NCI-H2171 (cell line): ENCODE results near the gene SLC25A51.
A peak's percentile ranks its signal among the peaks of the same experiment; 100 is the strongest.
"Not testable (repeated sequence)": the region's sequence is repeated elsewhere in the genome, so short reads cannot be mapped to it uniquely, and the experiment has no call there.

Source experiments
- DNase-seq: peaks from one replicate; lab custom pipeline; 2025; lab: John Stamatoyannopoulos, UW

SLC25A51 gene

DNA sequence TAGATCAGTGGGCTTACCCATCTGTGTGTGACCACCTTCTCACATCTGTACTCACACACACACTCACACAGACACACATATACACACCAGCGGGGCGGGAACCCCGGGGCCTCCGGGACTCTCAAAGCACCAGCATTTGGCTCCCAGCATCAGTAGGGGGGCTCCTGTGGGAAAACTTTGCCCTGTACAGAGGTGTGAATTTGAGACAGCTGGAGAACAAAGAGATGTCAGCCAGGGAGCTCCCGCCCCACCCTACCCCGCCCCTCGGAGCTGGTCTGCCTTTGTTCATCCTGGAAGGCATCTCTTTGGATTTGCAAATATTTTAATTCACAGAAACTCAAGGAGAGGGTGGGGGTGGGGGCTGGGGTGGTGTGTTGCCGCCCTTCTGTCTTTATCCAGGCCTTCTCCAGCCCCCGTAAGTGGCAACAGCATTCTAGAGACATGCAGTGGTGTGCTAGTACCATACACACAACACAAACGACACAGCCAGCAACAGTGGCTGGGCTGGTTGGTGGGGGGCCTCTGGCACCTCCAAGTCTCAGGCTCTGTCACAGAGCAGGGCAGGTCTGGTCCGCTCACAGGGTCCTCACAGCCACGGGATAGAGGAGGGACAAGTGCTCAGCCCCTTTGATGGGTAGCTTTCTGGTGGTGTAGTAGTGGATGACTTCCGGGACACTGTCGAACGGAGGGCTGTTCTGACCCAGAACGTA is 15.5 kb upstream of the SLC25A51 start:
- DNase-seq, result no peak

DNA sequence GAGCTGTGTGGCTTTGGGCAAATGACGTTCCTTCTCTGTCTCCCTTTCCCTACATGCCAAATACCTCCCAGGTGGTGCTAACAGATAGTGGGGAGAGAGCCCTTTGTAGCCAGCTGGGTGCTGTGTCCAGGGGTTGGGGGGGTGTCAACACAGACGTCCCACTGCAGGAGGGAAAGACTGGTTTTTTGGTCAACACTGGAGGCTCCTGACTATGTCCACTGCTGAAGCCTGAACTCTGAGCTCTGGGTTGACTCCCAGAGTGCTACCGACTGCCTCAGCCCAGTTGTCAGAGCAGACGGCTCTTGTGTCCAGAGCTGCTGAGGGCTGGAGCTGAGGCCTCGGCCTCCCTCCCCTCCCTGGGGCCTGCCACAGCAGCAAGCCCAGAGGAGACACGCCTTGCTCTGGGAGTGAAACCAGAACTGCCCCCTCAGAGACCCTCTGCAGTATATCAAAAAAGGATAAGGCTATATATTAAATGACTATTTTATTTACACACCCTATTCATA is 14.8 kb upstream of the SLC25A51 start:
- DNase-seq, result no peak

DNA sequence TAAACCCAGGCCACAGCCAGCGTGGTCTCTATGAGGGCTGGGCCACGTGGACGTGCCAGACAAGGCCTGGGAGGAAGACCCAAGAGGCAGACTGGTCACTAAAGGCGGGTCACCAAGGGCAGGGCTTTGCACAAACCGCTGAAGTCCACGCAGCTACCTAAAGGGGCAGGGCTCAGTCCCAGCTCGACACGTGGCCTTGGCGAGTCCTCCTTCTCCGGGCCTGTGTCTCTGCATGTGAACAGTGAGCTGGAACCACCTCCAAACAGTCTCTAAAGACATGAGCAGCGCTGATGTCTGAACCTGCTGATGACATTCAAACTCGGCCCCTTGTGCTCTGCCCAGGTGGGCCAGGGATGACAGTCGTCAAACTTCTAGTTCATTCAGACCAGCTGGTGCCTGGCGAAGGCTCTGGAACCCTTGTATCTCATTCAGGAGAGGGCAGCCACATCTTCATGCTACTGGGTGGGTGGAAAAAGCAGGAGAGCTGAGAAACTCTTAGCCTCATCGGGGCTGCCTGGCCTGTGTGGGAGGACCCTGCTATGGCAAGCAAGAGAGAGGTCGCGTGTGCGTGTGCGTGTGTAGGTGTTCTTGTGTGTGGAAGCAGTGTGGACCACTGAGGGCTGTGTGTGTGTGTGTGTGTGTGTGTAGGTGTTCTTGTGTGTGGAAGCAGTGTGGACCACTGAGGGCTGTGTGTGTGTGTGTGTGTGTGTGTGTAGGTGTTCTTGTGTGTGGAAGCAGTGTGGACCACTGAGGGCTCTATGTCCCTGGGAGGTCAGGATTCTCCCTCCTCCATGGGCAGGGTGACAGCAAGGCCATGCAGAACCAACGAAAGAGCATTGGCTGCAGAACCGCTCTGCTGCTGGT is 14.1 kb upstream of the SLC25A51 start:
- no peak for DNase-seq

DNA sequence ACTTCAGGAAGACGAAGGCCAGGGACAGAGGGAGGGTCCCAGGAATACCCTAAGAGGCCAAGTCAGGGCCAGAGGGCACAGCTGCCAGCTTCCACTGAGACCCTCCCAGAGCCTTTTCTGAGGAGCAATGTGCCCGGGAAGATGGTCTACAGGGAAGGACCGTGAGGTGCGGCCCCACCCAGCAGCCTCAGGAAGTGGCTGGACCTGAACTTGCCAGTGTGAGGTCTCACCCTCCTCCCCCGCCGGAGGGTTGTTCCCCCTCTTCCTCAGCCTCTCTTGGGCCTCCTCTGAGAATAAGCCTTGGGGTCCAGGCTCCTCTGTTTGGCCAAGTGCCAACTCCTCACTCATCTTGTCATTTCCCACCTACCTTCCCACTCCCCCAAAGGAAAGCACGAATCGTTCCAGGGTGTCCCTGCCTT is 13.4 kb upstream of the SLC25A51 start:
- DNase-seq, result no peak

DNA sequence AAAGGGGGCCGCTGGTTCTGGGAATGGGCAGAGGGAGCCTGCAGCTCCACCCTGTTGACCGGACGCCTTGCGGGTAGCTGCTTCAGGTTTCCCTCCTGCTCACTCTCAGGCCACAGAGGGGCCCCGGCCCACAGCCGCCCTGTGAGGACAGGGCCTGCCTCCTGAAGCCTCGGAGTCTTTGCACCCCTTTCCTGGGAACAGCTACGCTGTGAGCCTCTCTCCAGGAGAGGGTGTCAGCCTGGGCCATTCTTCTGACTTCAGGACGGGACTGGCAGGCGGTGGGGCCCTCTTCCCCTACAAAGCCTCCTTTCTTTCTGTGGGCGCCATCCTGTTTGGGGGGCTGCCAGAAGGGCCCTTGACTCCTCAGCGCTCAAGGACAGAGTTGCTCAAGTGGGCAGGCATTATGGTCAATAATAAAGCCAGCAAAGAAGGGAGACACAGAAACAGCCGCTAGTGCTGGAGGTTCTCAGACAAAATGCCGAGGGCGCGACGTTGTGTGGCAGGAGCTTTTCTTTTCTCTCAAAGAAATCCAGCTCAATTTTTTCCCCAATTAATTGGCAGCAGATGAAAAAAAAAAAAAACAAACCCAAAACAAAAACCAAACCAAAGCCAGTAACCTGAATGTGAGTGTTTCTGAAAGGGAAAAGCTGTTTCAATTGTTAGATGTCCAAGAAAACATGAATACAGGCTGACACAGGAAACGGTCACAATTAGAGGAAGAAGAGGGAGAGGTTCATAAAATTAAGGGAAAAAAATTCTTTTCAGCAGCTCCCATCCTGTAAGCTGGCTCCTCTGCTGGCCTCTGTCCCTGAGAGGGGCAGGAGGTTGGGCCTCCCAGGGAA is 12.8 kb upstream of the SLC25A51 start:
- DNase-seq, result no peak

DNA sequence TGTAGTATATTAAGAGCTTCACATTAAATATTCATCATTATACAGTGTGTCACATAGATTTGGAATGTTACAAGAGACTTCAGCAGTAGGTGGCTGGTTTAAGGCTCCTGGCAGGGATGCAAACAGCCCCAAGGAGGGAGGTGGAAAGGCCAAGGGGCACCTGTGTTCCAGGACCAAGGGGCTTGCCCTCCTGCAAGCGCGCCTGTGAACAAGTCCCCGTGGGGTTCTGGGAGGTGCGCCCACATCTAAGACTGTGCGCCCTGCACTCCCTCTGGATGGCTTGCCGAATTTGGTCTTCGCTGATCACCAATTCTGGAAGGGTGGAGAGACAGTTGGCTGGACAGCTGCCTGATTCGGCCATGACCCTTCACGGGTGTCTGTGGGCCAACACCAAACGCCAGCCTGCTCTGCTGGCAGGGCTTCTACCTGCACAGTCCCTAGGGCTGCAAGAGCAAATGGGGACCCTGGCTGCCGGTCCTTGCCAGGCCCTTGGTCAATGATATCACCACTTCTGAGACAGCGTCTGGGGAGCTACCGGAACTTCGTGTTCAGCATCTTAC is 12.1 kb upstream of the SLC25A51 start:
- no peak for DNase-seq

DNA sequence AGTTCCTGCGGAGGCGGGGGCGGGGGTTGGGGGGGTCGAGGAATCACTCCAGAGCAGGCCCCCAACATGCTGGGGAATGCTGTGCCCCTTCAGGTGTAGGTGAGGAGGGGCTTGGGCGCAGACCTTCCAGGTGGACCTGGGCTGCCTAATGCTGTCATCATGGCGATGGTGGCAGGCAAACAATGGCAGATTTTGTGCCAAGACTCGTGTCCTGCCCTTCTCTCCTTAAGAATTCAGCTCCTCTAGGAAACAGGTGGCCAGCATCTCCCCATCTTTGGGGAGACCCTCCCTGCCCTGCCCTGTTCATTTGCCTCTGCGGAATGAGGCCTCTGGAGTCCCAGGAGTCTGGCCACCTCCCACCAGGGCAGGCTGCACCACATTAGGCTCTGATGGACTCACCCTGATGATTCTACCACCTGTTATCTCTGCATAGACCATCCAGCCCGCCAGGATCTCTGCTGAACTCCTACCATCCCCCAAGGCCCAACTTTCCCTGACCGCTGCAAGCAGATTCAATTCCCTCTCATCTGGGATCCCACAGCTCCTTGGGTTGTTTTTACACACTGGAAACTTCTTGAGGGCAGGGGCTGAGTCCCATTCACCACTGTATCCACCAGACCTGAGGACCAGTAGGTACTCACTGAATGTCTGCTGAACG is 10.9 kb upstream of the SLC25A51 start:
- DNase-seq, result no peak

DNA sequence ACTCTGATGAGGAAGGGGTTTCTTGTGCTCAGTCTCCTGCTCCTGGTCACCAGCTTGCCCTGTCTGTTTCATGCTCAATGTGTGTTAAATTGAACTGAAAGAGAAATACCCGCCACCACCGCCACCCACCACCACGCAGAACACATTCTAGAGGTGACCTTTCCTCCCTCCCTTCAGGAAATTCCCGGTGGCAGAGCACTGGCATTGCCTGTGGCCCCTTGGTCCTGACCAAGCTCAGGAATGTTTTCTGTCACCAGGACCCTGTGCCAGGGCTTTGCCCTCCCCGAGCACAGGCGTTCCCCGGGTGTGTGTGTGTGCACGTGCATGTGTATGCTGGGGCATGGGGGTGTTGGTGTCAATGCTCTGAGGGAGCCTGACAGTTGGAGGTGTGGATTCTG is 10.2 kb upstream of the SLC25A51 start:
- no peak for DNase-seq

DNA sequence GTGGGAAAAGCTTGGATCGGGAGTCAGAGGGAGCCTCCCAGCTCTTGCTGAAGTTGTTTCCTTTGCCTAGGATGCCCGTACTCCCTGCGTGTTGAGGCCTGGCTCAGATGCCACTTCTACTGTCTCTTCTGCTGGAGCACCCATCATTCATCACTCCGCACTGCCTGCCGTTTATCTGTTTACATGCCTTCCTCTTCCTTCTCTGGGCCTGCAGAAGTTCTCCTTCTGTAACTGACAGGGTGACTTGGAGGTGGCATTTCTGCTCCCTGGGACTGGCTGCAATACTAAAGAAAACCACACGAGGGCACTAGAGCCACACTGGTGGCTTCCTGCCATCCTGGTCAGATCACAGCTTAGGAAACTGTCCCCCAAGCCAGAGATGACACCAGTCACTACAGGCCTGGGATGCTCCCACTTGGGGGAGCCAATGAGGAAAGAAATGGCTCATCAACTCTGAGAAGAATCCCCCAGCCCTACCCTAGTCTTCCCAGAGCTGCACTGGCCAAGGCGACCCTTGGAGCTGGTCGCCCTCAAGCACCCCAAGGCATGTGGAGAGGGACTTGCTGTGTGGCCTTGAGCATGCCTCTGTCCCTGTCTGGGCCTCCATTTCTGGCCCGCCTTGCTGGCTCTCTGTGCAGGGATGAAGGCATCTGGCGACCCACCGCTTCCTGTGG is 9.7 kb upstream of the SLC25A51 start:
- peak; percentile 33 for DNase-seq

DNA sequence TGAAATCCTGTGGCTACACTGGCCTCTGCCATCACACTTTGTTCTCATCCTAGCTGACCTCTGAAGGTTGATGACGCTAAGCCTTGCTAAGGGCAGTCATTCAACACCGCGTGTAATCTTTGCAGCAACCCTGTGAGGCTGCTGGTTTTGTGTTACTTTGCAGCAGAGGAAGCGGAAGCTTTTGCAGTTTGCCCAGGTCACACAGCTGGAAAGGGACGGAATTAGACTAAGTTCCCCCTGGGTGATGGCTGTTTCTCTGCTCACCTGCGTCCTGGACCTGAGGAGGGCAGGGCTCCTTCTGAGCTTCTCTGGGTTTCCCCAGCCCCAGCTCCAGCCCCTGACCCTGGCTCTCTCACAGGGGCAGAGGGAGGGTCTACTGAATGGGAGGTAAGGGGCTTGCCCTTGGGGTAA is 7.3 kb upstream of the SLC25A51 start:
- DNase-seq, result no peak

DNA sequence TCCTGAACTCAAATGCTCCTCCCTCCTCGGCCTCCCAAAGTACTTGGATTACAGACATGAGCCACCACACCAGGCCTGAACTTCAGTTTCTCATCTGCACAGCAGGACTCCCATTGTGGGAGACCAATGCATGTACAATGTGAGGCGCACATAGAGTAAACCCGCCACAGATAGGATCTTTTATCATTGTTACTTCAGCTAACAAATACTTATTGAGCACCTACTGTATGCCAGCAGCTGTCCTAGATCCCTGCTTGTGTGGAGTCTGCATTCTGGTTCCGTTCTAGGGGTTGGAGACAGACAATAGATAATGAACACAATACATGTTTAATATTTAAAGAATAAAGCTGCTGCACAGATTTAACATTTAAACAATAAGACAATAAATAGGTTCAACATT is 6.3 kb upstream of the SLC25A51 start:
- DNase-seq, result no peak

DNA sequence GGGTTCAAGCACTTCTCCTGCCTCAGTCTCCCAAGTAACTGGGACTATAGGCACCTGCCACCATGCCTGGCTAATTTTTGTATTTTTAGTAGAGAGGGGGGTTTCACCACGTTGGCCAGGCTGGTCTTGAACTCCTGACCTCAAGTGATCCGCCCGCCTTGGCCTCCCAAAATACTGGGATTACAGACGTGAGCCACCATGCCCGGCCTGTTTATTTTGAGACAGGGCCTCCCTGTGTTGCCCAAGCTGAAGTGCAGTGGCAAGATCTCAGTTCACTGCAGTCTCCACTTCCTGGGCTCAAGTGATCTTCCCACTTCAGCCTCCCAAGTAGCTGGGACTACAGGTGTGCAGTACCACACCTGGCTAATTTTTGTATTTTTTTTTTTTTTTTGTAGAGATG is 5.9 kb upstream of the SLC25A51 start:
- DNase-seq, result not testable (repeated sequence)

DNA sequence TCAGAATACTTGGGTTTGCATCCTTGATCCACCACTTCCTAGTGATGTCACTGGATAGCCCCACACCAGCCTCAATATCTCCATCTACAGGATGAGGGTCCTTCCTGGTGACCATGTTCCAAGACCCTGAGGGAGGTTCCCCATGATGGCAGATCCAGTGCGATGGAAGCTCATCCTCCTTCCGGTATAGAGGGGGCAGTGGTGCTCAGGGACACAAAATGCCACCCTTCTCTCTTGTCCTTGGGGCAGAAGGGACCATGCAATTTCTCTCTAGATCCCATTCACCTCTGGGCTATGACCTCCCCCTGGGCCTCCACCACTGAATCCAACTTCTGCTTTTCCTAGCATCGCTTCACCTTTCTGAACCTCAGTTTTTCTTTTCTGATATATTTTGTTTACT is 5.4 kb upstream of the SLC25A51 start:
- DNase-seq, result no peak

DNA sequence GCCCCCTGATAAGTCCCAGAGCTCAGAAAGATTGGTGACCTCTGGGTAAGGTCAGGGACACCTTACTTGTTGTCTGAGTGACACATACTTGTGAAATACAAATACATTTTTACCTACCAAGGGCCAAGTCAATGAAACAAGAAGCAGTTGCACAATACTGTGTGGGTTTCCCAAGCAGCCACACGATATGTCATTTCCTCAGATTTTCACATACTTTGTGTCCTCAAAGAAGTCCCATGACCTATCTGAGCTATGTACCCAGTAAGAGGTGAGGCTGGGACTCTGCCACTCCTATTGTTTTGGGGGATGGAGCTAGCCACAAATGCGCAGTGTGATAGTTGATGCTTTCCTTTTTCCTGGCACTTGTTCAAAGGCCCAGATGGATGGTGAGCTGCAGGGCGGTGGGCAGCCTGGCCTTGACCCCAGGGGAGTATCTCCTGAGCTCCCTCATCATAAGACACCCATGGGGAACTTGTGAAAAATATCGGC is 4.8 kb upstream of the SLC25A51 start:
- no peak for DNase-seq

DNA sequence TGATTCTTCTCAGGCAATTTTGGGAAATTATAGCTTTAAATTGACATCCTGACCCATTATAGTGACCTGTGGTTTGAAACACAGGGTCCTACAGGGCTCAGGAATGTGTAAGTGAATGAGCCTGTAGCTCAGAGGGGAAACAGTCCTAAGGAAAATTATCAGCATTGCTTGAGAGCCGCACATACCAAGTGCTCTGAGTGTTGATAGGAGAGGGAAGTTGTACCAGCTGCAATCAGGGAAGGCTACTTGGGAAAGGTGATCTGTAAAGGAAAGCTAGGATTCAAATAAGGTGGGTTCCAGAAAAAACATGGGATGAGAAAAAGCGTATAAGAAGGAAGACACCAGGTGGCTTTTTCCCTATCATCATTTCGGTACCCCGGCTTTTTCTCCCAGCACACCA is 4.4 kb upstream of the SLC25A51 start:
- no peak for DNase-seq

DNA sequence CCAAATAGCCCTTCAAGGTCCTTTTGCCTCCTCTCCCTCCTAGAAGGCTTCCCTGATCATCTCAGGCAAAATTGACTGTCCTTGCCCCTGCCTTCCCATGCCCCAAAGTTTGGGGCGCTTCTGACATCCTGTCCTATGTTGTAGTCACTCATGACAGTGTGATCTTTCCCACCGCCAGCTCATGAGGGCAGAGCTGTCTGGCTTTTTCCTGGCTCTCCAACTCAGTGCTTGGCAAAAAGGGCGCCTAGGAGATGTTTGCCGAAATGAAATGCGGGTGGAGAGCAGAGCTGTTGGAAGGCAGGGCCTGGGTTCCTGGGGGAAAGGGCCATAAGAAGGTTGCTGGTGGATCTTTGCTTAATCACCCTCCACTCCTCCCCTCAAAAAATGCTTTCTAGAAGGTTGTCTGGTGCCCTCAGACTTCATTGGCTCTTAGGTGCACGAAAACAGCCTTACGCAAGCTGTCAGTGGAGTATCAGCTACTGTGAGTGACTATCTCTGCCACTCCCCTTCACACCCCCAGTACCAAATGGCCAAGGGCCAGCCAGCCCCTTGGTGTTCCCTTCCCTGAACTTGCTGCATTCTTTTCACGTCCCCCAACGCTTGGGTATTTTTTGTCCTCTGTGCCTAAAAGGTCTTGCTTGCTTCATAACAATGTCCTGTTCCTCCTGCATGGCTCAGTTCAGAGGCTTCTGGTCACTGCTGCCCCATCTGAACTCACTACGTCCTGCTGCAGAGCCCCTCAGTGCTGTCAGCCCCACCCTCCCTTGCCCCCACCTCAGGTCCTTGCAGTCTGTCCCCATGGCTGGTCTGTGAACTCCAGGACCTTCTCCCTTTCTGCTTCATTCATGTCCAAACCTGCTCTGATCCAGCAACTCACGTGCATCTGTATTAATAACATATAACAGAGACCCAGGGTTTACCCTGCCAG is 2.6 kb upstream of the SLC25A51 start:
- no peak for DNase-seq

DNA sequence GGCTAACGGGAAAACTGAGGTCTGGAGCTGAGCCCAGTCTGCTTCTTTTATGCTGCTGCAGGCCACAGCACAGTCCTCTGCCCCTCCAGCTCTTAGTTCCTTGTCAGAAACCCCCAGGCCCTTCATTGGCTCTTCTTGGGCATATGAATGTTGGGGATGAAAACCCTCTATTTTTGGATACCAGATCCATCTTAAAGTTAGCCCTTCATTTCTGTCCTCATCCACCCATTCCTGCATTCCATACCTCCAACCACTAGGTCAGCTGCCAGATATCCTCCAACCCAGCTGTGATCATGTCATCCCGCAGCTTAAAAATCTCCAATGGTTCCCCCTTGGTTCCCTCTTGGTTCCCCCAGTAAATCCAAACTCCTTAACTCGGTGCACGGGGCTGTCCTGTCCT is 1.8 kb upstream of the SLC25A51 start:
- no peak for DNase-seq

DNA sequence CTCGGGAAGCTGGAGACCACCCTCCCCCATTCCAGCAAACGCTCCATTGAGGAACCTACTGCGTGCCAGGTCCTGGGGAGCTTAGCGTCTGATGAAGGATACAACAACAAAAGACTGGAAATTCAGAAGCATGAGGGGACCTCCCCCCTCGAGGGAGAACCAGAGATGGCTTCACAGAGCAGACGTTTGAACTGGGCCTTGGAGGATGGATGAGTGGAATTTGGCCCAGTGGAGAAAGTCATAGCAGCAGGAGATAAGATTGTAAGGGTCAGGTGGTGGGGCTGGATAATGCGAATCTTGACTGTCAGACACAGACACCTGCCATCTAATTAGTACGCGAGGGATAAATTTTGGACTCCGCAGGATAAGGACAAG is 1.2 kb upstream of the SLC25A51 start:
- DNase-seq, result no peak

DNA sequence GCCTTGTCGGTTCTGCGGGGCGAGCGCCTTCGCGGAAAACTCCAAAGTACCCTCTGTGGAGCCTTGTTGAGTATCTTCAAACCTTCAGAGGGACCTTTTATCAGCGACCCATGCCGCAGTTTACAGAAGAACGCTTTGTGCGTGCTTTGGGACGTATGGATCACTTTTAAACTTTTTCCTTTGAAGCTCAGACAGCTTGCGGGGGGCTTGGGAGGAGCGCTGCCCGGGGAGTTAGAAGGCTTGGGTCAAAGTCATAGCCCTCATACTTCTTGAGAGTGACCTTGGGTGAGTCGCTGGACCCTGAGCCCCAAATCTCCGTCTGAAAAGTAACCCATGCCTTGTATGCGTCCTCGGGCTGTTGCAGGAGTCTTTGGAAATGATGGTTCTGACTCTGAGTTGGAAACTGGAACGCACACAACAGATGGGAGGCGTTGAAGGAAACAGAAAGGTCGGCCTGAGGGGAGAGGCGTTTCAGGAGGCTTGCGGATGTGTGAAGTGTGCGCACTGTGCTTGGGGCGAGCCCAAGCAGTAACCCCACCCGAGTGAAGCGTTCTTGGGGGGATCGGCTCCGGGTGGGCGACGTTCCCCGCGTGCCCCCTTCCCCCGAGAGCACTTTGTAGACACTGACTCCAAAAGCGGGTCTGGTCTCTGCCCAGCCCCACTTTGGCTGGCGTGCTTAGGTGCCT is 661 bp upstream of the SLC25A51 start:
- DNase-seq, result no peak
